NB4 (cell line): ENCODE data around the gene LRG1.

ENCODE experiments used
- CTCF ChIP-seq: IDR thresholded peaks from one replicate; pipeline ENCODE4 v1.5.1; 2012; ENCODE audit warnings: low read depth, low read length
- MAX ChIP-seq: IDR thresholded peaks from 2 replicates; pipeline ENCODE4 v1.6.1; 2011; ENCODE audit warnings: low read depth, low read length
- POLR2A ChIP-seq: IDR thresholded peaks from 2 replicates; pipeline ENCODE4 v1.6.1; 2011; ENCODE audit warnings: mild to moderate bottlenecking; ENCODE audit not compliant: insufficient read length; ENCODE audit errors: extremely low read depth

- TF ChIP-seq CTCF (peak; percentile 46), MAX (no peak), POLR2A (no peak)
Measured at GRCh38 chr19:4547303-4548237, 7.7 kb upstream of the LRG1 start.
